IPS DF 19.7 (cell line): Measurements from ENCODE around the gene CES4A.
A peak's percentile ranks its signal among the peaks of the same experiment; 100 is the strongest.
"Not testable (repeated sequence)": the region's sequence is repeated elsewhere in the genome, so short reads cannot be mapped to it uniquely, and the experiment has no call there.

Experiments used
- DNase-seq: peaks from one replicate; pipeline ENCODE4 v3.0.0-alpha.2; 2013; ENCODE audit warnings: low read depth, low spot score

The CES4A gene

DNA sequence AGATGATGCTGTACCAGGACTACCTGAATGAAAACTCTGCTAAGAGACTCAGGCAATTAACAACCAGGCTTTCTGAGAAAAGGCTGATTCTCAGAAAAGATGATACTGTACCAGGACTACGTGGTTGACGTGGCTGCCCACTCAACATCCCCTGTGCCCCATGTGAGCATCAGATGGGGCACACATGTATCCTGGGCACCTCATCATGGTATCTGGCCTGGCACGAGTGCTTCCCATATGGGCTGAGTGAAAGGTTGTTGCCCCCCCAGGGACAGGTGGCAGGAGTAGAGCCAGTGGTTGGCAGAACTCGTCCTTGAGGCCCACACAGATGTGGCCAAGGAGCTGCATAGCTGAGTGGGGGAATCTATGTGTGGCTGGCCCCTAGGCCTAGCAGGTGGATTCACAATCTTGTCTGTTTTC lies 3.5 kb upstream of the CES4A start:
- no peak for DNase-seq

GRCh38 chr16:66986559-66986958 lies 1.8 kb upstream of the CES4A start:
- DNase-seq = no peak

- no peak for DNase-seq
These were observed 3.2 kb downstream of the CES4A start for GRCh38 chr16:66991545-66992077.

DNA sequence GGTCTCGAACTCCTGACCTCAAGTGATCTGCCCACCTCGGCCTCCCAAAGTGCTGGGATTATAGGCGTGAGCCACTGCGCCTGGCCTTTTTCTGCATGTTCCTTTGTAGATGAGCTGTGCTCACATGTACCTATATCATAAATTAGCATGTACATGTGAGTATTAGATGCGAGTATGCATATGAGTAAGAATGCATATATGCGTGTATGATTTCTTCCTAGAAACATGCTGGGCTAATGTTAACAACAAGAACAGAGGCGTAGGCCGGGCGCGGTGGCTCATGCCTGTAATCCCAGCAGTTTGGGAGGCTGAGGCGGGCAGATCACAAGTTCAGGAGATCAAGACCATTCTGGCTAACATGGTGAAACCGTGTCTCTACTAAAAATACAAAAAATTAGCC lies 5.2 kb downstream of the CES4A start:
- not testable (repeated sequence) for DNase-seq

DNA sequence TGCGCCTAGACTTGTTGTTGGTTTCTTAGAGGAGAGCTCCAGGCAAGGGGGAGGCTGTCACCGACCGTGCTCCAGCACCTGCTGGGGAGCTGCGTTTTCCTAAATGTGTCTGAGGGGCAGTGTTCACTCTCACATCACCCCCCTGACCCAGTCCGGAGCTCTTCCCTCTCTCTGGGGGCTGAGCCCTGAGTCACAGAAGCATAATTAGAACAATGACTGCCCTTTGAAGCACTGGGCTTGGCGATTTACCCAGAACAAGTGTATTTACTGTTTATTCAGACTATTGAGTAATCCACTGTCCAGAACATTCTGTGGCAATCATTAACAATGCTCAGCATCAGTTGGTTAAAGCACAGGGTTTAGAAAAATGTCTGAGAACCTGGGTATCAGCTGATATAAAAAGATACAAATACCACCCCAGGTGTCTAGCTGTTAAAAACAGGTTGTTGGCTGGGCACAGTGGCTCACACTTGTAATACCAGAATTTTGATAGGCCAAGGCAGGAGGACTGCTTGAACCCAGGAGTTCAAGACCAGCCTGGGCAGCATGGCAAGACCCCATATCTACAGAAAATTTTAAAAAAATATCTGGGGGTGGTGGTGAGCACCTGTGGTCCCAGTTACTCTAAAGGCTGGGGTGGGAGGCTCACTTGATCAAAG lies 8.1 kb downstream of the CES4A start:
- DNase-seq = no peak

DNA sequence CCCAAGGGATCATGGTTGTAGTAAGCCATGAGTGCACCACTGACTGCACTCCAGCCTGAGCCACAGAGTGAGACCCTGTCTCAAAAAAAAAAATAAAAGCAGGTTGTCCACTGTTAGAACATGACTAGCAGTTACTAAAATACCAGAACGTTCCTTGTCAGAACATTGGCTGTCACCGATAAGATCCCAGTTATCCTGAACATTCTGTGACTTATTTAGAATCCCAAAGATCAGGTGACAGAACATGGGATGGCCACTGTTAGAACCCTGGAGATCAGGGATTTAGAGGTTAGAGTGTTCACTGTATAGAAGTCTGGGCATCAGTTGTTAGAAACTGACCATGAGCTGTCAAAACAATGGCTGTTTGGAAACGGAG lies 8.6 kb downstream of the CES4A start:
- no peak for DNase-seq

DNA sequence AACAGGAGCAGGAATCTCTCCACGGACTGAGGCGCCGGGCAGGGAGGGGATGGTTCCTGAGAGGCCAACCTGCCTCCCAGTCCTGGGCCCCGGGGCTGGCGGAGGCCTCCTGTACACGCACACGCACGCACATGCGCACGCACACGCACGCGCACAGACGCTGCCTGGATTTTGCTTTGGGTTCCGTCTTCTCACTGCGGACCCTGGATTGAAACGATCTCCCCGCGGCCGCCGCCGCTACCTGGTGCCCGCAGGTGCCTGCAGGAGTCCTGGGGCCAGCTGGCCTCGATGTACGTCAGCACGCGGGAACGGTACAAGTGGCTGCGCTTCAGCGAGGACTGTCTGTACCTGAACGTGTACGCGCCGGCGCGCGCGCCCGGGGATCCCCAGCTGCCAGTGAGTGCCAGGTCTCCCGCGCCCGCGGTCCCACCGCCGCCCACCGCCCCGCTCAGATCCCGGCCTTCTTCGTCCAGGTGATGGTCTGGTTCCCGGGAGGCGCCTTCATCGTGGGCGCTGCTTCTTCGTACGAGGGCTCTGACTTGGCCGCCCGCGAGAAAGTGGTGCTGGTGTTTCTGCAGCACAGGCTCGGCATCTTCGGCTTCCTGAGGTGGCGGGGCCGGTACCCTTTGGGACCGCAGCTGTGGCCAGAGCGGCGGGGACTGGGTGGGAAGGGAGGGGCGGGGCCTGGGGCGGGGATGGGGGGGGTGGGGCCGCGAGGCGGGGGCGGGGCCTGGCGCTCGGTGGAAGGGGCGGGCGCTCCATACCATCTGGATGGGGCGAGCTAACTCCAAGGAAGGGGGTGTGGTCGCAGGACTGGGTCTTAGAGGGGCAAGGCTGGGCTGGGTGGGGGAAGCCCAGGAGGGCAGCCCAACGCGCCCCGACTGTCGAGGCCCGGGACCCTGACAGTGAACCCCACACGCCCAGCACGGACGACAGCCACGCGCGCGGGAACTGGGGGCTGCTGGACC lies 12.3 kb downstream of the CES4A start:
- DNase-seq = no peak

DNA sequence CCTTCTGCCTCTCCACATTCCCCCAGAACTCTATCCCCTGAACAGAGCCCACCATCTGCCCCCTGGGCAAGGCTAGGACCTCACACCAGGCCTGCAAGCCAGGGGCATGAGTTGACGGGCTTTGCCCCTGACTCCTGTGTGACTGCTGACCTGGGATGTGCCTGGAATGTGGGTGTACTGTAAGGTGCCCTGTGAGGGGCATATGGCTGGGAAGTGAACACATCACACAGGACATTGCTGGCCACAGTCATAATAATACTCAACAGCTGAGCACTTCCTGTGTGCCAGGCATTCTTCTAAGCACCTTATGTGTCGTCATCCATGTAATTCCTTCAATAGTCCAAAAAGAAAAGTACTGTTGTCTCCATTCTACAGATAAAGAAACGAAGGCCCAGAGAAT lies 13.3 kb downstream of the CES4A start:
- DNase-seq = no peak

GRCh38 chr16:67006930-67007658 lies 18.7 kb downstream of the CES4A start:
- no peak for DNase-seq

GRCh38 chr16:67009158-67009557 lies 20.8 kb downstream of the CES4A start:
- DNase-seq = no peak

DNA sequence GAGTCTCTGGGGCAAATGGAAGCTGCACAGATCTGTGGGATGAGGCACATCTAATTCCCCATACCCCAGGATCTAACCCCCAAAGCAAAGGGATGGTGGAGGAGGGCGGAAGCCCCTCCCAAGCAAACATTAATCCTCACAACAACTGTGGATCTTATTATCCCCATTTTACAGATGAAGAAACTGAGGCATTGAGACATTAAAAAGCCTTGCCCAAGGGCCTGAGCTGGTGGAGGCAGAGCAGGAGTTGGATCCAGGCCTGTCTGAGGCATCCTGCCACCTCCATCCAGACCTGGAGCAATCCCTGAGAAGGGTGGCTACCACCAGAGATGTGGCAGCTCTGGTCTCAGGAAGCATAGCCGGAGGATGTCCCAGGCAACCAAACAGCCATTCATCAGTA lies 22.9 kb downstream of the CES4A start:
- no peak for DNase-seq

- DNase-seq = no peak
These were observed 24.9 kb downstream of the CES4A start for GRCh38 chr16:67013233-67013822.

DNA sequence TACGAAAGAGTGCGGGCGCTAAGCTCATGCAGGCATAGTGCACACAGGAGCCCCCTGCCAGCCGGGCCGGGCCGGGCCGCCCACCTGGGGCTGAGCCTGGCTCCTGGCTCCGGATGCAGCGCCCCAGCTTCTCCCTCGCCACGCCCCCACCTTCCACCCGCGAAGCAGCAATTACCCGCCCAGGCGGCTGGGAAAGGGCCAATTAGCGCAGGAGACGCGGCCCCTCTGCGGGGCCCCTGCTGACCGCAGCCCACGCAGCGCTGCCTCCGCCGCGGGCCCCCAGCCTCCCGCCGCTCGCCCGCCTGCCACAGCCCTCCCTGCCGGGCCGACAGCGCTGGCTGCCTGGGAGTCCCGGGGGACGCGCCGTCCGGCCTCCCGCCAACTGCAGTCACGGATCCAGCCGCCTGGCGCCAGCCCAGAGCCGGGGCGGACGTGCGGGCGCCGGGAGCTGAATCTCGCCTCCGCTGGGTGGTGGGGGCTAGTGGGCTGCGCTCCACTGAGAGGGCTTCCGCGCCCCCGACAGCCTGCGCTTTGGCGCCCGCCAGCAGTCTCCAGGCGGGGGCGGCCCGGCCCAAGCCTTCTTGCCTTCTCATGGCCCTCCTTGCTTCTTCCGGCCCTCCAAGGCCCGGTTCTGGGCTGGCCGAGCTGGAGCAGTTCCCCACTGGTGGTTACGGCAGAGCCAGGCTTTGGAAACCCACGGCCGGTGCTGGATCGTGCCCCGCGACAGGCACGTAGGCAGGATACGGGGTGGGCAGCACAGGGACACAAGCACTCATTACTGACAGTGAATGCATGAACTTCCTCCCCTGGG lies 25.6 kb downstream of the CES4A start:
- no peak for DNase-seq

DNA sequence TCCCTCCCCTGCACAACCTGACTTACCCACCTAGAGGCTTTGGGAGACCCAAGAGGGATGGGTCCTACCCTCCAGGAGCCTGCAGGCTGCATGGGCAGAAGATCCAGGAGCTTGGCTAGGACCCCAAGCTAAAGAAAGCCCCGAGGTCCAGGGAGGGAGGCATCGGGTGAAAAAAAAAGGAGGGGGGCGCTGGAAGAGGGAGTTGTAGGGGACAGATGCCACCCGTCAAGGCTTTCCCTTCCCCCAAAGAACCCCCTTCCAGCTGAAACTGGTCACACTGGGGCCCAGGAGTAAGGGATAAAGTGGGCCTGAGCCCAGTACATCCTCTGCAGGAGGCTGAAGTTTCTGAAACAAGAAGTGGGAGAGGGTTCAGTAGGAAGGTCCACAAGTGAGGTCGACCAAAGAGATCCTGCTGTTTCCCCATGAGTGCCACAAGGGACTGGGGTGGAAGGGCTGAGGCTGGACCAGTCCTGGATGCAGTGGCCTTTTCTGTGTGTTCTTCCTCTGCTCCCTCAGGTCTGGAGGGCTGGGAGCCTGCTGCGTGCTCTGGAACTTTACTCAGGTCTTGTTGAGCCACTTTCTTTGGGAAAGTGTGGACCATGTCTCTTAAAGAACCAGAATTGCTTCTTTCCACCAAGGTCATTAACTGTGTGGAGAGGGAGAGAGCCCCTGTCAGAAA lies 26.4 kb downstream of the CES4A start:
- no peak for DNase-seq

GRCh38 chr16:67015313-67015731 lies 26.9 kb downstream of the CES4A start:
- no peak for DNase-seq

- no peak for DNase-seq
These were observed 27.8 kb downstream of the CES4A start for GRCh38 chr16:67016143-67016542.

GRCh38 chr16:67016681-67017420 lies 28.5 kb downstream of the CES4A start:
- no peak for DNase-seq

GRCh38 chr16:67017421-67017750 lies 29.0 kb downstream of the CES4A start:
- no peak for DNase-seq

- peak; percentile 99 for DNase-seq
These were observed 29.6 kb downstream of the CES4A start for GRCh38 chr16:67017810-67018488.
